ENCODE results near the gene SPATS2L. TPM values are rescaled to one million over a fixed set of nuclear protein-coding genes. Genes with fewer than 3 reads are reported as not detected.

The SPATS2L gene
- total and polyA plus RNA-seq, 2 of the 13 experiments (the other 11 are each of a cell fraction or from before 2014, with no cell fraction given), result 154 to 212 TPM

DNA sequence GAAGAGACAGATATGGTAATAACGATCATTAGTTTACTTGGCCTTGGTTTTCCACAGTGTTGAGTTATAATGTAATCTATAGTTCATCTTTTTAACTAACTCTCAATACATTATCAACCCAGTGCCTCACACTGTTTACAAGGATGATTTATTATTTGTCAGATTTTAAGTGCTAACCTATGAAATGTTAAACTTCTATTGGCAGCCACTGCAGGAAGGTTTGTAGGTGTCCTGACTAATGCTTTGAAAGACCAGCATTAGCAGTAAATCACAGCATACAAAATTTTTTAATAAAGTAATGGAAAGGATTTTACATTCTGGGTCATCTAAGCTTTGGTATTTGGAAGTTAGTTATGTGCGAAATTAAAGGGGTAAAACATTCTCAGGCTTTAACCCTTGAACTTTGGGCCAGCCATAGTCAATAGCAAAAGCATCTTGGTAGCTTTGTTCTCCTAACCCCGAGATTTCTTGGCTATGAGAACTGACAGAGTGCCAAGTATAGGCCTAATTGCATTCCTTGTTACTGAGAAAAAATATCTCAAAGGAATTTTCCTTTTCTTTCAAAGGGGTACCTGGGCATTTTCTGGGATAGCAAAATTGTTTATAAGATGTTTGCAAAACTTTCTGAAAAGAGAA, 30.6 kb downstream of the SPATS2L start:
- Histone ChIP-seq H3K4me3 (replicated peaks in 1 of 3; ENCODE audit: insufficient read depth in 1 of 3, low read depth in 2 of 3, low read length in 3 of 3) (no peak overlapping the region), H3K9ac (ENCODE audit: insufficient read depth, low read depth, low read length) (no peak overlapping the region), H3K79me2 (ENCODE audit: insufficient read depth, low read length) (peaks cover 86% of the 10 kb centered on the region), H3K4me1 (ENCODE audit: insufficient read depth, low read length) (peaks cover 62% of the 10 kb centered on the region), H3K4me2 (ENCODE audit: low read depth, low read length) (no peak overlapping the region), H4K20me1 (ENCODE audit: insufficient read depth, low read length) (peaks cover 63% of the 10 kb centered on the region), H3K27ac (ENCODE audit: extremely low read length, insufficient read depth, low read length) (no peak overlapping the region), H2AFZ (ENCODE audit: low read length) (no peak overlapping the region), H3K9me3 (ENCODE audit: low read length) (no peaks in the 10 kb centered on the region), H3K27me3 (ENCODE audit: control insufficient read depth in 1 of 2, insufficient read depth in 2 of 2, low read length in 2 of 2) (no peaks in the 10 kb centered on the region), H3K36me3 (replicated peaks in 1 of 2; ENCODE audit: control insufficient read depth in 1 of 2, insufficient read depth in 2 of 2, low read length in 2 of 2) (peaks cover 9 to 30% of the 10 kb centered on the region in 2 experiments; a peak in 4 of 5 replicates)
- ChIA-PET CTCF (ENCODE audit: low intra/inter-chr PET ratio, low total read pairs) (no interaction called here), POLR2A (interaction anchor here (1.3 kb wide), 1 partner anchor 10 kb away, joined by 3 read pairs; no protein-coding TSS in a partner anchor)
- DNase-seq (ENCODE audit: low spot score) (no peak), ATAC-seq (no peak), FAIRE-seq (no peak)
- BruUV-seq (replicated peaks), result no TSS peak
- intact Hi-C loops (cut with micrococcal nuclease; ENCODE audit: unreplicated experiment), result no loop called here
- WGBS (ENCODE audit: low lambda C conversion rate), result 59% methylated on average over 3 of the region's 3 CpGs
- in situ Hi-C loops (cut with HindIII; ENCODE audit: extremely low pct_ligation_motif_present, low pct_unique_long_range_greater_than_20kb), result no loop called here
- TF ChIP-seq, protein P1, sequence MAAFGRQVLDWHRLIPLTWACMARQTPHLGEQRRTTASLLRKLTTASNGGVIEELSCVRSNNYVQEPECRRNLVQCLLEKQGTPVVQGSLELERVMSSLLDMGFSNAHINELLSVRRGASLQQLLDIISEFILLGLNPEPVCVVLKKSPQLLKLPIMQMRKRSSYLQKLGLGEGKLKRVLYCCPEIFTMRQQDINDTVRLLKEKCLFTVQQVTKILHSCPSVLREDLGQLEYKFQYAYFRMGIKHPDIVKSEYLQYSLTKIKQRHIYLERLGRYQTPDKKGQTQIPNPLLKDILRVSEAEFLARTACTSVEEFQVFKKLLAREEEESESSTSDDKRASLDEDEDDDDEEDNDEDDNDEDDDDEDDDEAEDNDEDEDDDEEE (CRISPR knock-in tag; IDR thresholded peaks at IDR 0.05), result no peak
- TF ChIP-seq ZC3H4 (CRISPR knock-in tag; IDR thresholded peaks at IDR 0.05; ENCODE audit: borderline replicate concordance), result no peak
- TF ChIP-seq SALL2 (CRISPR knock-in tag; IDR thresholded peaks at IDR 0.05), result no peak
- TF ChIP-seq ZNF430 (CRISPR knock-in tag; IDR thresholded peaks at IDR 0.05), result no peak
- no peak for TF ChIP-seq ZNF660 (CRISPR knock-in tag; IDR thresholded peaks at IDR 0.05; ENCODE audit: borderline replicate concordance, low read depth)
- TF ChIP-seq, protein P2, sequence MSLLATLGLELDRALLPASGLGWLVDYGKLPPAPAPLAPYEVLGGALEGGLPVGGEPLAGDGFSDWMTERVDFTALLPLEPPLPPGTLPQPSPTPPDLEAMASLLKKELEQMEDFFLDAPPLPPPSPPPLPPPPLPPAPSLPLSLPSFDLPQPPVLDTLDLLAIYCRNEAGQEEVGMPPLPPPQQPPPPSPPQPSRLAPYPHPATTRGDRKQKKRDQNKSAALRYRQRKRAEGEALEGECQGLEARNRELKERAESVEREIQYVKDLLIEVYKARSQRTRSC (CRISPR knock-in tag; IDR thresholded peaks at IDR 0.05; ENCODE audit: low read depth), result no peak
- TF ChIP-seq, protein P3, sequence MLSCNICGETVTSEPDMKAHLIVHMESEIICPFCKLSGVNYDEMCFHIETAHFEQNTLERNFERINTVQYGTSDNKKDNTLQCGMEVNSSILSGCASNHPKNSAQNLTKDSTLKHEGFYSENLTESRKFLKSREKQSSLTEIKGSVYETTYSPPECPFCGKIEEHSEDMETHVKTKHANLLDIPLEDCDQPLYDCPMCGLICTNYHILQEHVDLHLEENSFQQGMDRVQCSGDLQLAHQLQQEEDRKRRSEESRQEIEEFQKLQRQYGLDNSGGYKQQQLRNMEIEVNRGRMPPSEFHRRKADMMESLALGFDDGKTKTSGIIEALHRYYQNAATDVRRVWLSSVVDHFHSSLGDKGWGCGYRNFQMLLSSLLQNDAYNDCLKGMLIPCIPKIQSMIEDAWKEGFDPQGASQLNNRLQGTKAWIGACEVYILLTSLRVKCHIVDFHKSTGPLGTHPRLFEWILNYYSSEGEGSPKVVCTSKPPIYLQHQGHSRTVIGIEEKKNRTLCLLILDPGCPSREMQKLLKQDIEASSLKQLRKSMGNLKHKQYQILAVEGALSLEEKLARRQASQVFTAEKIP (CRISPR knock-in tag; IDR thresholded peaks at IDR 0.05; ENCODE audit: borderline replicate concordance), result no peak
- TF ChIP-seq ZBTB3 (CRISPR knock-in tag; IDR thresholded peaks at IDR 0.05; ENCODE audit: borderline replicate concordance, low read depth), result no peak
- no peak for TF ChIP-seq ZNF558 (CRISPR knock-in tag; IDR thresholded peaks at IDR 0.05; ENCODE audit: borderline replicate concordance)
- TF ChIP-seq KMT2B (CRISPR knock-in tag; IDR thresholded peaks at IDR 0.05), result no peak
- no peak for TF ChIP-seq NFRKB (IDR thresholded peaks at IDR 0.05)
- no peak for TF ChIP-seq ZFX (CRISPR knock-in tag; IDR thresholded peaks at IDR 0.05; ENCODE audit: low read depth)
- no peak for TF ChIP-seq ZNF224 (CRISPR knock-in tag; IDR thresholded peaks at IDR 0.05)
- TF ChIP-seq ZNF136 (CRISPR knock-in tag; IDR thresholded peaks at IDR 0.05; ENCODE audit: low read depth), result no peak
- no peak for TF ChIP-seq XRCC5 (optimal IDR thresholded peaks at IDR 0.05; ENCODE audit: low read length)
- no peak for TF ChIP-seq GATA4 (IDR thresholded peaks at IDR 0.05; ENCODE audit: borderline replicate concordance, low read depth)
- TF ChIP-seq RFX3 (CRISPR knock-in tag; IDR thresholded peaks at IDR 0.05), result no peak
- no peak for TF ChIP-seq ZNF782 (CRISPR knock-in tag; IDR thresholded peaks at IDR 0.05; ENCODE audit: borderline replicate concordance)
